HuH-7 (cell line): ENCODE data around the gene MCEMP1.

ENCODE experiments used
- DNase-seq: peaks from one replicate; pipeline ENCODE4 v3.0.0; 2011; ENCODE audit warnings: low spot score

MCEMP1 gene

DNA sequence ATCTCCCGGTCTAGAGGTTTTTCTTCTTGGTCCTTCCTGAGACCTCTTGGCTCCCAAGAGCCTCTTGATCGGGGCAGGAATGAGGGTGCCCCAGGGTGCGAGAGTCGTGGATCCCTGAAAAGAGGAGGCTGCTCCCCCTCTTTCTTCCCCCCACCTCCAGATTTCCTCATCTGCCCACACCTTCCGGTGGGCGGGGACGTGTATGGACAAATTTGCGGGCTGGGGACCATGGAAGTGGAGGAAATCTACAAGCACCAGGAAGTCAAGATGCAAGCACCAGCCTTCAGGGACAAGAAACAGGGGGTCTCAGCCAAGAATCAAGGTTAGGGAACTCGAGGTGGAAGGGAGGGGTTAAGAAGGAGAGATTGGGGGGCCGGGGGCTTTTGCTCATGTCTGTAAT, at the start of gene MCEMP1:
Gene MCEMP1, plus strand, starts transcription at position 237 of the 400 bp plus-strand sequence. Its CDS starts 31 bp downstream, at position 268.
- no peak for DNase-seq

DNA sequence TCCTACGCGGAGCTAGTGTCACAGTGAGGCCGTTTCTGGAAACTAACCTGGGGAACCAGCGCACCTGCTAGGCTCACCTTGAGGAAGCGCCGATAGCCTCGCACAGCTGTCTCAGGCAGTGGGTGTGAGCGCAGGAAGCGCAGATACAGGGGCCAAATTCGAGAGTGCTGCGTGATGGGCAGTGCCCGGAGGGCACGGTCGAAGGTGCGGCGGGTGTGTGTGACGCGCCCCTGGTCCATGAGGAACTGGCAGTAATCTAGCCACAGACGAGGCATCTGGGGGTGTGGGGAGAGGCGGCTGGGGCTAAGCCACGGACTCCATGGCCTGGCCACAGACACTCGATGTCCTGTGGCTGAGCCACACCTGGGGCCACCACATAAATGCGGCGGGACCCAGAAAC, 49.7 kb upstream of the MCEMP1 start:
- no peak for DNase-seq

DNA sequence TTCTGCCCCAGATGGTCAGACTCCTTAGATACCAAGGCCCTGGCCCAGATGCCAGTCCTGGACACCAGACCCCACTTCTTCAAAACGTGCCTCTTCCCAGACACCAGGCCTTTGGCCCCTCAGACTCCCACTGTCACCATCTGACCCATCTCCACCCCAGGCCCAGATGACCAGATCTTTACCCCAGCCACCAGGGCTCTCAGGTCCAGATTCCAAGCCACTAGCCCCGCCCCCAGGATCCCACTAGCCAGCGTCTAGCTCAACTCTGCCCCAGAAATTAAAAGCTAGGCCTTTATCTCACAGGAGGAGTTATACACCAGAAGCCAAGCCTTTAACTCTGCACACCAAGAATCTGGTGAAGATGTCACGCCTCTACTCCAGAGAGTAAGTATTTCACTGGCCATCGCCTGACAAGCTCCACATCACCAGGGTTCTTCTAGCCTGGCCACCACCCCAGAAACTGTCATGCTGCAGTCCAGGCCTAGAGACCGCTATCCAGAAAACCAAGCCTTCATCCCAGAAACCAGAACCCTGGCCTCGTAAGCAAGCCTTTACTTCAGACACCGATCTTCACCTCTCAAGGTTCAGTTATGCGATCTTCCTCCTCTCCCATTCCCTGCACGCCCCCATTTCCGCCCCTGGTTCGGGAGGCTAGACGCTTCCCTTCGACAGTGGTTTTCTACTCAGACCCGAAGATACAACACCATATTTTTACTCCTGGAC, 48.1 kb upstream of the MCEMP1 start:
- no peak for DNase-seq

- peak; percentile 99 for DNase-seq
Observed at GRCh38 chr19:7629347-7630054, 47.4 kb upstream of the MCEMP1 start, which contains the start of the genes PET100 and XAB2. Gene PET100 (plus strand): TSS chr19:7629793. CDS start chr19:7629834, 41 bp downstream. Gene XAB2 (minus strand): TSS chr19:7629545. CDS start chr19:7629527, 18 bp downstream.

DNA sequence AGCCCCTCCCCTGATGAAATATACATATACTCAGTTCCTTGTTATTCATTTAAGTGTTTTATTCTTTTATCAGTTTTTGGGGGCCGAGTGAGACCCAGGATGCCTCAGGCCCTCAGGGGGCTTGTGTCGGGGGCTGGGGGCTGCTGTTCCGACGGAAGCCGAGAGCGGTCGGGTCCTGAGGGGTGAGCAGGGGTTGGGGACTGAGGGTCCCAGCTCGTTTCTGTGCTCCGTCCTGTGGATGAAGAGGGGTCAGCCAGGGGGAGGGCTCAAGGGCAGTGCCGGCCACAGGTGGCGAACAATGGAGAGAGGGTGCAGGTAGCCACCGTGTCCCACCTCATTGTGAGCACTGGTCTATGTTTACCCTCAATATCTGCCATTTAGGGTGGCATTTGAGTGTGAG, 45.3 kb upstream of the MCEMP1 start:
- DNase-seq: no peak

DNA sequence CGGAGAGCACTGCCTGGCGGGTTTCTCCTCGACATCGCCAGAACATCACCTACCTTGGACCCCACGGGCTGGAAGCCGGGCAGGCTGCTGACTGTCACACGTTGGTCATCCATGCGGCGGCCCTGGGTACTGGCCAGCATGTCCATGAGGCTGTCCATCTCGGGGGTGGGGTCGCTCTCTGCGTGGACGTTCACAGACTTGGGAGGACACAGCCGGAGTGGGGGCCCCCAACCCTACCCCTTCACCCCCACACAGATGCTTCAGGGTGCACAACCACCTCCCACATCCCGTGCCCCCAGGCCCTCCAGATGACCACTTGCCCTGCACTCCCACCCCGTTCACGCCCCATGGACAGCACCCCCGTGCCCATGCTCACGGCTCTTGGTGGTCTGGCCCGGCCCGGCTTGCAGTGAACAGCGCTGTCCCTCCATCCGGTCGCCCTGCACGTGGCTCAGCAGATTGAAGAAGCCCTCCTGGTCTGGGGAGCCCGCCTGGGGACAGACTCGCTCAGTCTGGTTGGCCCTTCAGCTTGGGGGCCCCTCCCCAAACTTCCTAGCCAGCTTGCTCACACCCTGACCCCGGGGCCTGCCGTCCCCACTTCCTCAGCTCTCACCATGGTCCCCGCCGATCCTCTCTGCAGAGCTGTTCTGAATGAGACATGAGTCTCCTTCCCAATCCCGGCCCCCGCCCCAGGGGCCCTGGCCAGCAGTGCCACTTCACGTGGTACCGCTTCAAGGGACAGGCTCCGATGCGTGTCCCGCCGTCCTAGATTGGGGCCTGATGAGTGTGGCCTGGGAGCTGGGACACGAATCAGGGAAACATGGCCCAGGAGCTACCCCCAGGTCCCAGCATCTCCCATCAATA, 44.3 kb upstream of the MCEMP1 start:
- no peak for DNase-seq

- no peak for DNase-seq
Observed at GRCh38 chr19:7633698-7634097, 43.2 kb upstream of the MCEMP1 start, which contains the start of gene PCP2. Gene PCP2 (minus strand): TSS chr19:7633719. CDS start chr19:7633457, 262 bp downstream.

DNA sequence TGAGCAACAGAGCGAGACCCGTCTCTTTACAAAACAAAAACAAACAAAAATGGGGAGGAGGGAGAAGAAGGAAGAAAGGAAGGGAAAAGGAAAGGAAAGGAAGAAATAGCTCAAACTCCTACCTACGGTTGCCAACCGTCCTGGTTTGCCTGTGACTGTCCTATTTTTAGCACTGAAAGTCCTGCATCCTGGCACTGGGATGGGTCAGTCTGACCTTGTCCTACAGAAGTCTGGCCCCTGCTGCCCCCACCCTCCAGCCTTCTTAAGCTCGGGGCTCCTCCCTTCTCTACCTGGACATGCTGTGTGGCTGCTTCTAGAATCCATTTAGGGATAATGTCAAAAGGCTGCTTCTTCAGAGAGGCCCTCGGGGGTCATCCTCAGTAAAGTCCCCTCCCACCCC, 41.2 kb upstream of the MCEMP1 start:
- DNase-seq: no peak

DNA sequence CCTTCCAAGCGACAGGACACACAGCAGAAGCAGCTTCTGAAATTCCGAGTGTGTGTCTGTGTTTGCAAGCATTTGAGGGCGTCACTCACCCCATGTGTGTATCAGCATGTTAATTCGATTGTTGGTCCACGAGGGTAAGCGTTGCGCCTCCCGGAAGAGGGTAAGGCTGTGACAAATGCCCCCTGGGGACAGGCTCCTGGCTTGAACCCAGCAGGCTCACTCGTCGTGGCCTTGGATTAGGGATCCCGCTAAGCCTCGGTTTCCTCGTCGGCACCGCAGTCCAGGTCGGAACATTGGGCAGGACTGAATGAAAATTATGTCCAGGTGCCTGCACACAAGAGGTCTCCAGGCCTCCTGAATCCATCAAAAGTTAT, 40.6 kb upstream of the MCEMP1 start:
- no peak for DNase-seq

GRCh38 chr19:7636691-7637373, 40.1 kb upstream of the MCEMP1 start, which contains the start of gene STXBP2:
Gene STXBP2 (plus strand): TSS chr19:7637110. CDS start chr19:7637150, 40 bp downstream.
- DNase-seq: peak; percentile 85

- DNase-seq: no peak
Observed at GRCh38 chr19:7637374-7638256, 39.3 kb upstream of the MCEMP1 start.

DNA sequence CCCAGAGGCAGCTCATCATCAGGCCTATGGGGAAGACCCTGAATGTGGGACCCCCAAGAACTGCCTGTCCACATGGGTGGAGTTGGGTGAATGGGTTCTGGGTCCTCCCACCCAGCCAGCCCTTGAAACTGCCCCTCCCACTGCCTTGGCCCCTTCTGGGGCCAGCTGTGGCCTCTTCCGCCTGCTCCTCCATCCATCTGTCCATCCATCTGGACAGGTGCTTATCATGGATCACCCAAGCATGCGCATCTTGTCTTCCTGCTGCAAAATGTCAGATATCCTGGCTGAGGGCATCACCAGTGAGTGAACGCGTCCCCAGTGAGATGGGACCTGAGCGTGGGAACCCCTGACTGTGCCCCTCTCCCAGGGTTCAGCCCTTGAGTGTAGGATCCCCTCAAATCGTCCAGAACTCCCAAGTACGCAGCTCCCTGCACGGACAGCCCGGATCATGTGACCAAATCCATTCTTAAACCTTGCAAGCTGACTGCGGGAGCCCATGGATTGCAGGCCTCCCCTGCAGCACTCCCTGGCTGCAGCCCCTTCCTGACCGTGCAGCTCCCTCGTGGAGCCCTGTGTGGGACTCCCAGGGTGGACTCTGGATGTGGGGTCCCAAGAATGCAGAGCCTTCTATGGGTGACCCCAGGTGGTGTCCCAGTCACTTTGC, 38.0 kb upstream of the MCEMP1 start:
- DNase-seq: no peak

DNA sequence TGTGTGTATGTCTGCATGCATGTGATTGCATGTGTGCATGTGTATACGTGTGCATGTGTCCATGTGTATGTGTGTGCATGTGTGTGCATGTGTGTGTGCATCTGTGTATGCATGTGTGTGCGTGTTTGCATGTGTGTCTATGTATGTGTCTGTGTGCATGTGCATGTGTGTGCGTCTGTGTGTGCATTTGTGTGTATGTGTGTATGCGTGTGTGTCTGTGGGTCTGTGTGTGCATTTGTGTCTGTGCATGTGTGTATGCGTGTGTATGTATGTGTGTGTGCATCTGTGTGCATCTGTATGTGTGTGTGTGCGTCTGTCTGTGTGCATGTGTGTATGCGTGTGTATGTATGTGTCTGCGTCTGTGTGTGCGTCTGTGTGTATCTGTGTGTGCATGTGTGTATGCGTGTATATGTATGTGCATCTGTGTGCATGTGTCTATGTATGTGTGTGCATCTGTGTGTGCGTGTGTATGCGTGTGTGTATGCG, 37.0 kb upstream of the MCEMP1 start:
- DNase-seq: no peak

GRCh38 chr19:7640803-7641202, 36.1 kb upstream of the MCEMP1 start:
- no peak for DNase-seq

DNA sequence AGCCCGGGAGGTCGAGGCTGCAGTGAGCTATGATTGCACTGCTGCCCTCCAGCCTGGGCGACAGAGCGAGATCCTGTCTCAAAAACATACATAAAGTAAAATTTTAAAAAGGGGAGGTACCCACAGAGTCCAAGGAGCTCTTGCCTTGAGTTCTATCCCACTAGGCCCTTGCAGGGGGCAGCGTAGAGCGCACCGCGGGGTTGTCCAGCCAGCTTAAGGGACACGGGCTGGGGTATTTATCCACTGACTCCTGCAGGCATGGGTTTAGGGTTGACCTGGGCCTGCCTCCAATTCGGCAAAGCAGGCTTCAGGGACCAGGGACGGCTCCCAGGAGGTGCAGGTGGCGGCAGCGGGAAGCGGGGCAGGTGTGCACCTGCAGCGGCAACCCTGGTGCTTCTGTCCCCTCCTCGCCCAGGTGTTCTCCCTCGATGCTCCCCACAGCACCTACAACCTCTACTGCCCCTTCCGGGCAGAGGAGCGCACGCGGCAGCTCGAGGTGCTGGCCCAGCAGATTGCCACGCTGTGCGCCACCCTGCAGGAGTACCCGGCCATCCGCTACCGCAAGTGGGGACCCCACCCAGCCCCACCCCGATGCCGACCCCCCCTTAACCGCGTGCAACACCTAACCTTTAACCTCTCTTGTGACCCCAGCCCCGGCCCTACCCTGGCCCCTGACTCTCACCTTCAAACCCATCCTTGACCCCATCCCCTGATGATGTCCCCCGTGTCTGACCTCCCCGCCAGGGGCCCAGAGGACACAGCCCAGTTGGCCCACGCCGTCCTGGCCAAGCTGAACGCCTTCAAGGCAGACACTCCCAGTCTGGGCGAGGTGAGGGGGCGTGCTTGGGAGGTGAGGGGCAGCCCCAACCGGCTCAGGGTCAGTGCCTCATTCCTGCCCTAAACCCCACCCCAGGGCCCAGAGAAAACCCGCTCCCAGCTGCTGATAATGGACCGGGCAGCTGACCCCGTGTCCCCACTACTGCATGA, 35.3 kb upstream of the MCEMP1 start:
- DNase-seq: no peak

- DNase-seq: no peak
Observed at GRCh38 chr19:7642295-7643030, 34.4 kb upstream of the MCEMP1 start.

GRCh38 chr19:7643031-7643415, 33.9 kb upstream of the MCEMP1 start:
- DNase-seq: no peak
